Right atrium auricular region (tissue), 2 donors: Measurements from ENCODE around the gene NARF. TPM values are rescaled to one million over a fixed set of nuclear protein-coding genes. Genes with fewer than 3 reads are reported as not detected.

Experiments used
- DNase-seq: peaks from one replicate; pipeline ENCODE4 v3.0.0-alpha.2; 2019; ENCODE audit warnings: low spot score
- H3K27ac ChIP-seq, 2 donors: fragments of 200-600 bp; sonication (generic); 1 replicate in 1 of 2; 2 replicates in 1 of 2; pipeline ENCODE4 v1.5.1; 2016 to 2019
- H3K27me3 ChIP-seq, 2 donors: fragments of 200-600 bp; sonication (generic); one replicate each; pipeline versions ENCODE4 v1.5.1 to v1.6.0; 2017 to 2019
- H3K36me3 ChIP-seq: fragments of 200-600 bp; sonication (generic); one replicate; pipeline ENCODE4 v1.5.1; 2016
- H3K4me1 ChIP-seq, 2 donors: fragments of 200-600 bp; sonication (generic); one replicate each; pipeline versions ENCODE4 v1.5.1 to v1.6.0; 2017 to 2019
- H3K4me3 ChIP-seq, 2 donors: fragments of 200-600 bp; sonication (generic); 1 replicate in 1 of 2; 2 replicates in 1 of 2; pipeline ENCODE4 v1.5.1; 2017 to 2019; ENCODE audit warnings: mild to moderate bottlenecking in 1 of 2, moderate library complexity in 1 of 2
- H3K9me3 ChIP-seq, 2 donors: fragments of 200-600 bp; sonication (generic); one replicate each; pipeline ENCODE4 v1.5.1; 2019
- total RNA-seq, 2 donors: library from RNA; depleted of rRNA; stranded (reverse); fragments of >200 nt; gene quantifications; one replicate each; pipeline ENCODE4 v1.1.0, GENCODE V29; 2016
- TF ChIP-seq, protein P1 (sequence below), 2 donors: fragments of 200-600 bp; sonication (generic); IDR thresholded peaks; one replicate each; pipeline ENCODE4 v1.5.1; 2019; ENCODE audit warnings: antibody characterized with exemption in 2 of 2

The NARF gene
- total RNA-seq, 2 donors from 2014 or later = 51.4 to 54.8 TPM

DNA sequence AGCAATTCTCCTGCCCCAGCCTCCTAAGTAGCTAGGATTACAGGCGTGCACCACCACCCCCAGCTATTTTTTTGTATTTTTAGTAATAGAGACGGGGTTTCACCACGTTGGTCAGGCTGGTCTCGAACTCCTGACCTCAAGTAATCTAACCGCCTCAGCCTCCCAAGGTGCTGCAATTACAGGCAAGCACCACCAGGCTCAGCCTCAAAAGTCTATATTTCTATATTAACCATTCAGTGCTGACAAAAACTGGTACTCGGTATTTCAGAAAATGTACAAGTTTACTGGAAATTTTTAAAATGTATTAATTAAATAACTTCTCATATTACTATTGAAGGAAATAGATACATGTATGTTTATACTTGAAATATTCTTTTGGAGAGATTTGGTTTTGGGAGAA is 41.8 kb upstream of the NARF start:
- TF ChIP-seq, protein P1, sequence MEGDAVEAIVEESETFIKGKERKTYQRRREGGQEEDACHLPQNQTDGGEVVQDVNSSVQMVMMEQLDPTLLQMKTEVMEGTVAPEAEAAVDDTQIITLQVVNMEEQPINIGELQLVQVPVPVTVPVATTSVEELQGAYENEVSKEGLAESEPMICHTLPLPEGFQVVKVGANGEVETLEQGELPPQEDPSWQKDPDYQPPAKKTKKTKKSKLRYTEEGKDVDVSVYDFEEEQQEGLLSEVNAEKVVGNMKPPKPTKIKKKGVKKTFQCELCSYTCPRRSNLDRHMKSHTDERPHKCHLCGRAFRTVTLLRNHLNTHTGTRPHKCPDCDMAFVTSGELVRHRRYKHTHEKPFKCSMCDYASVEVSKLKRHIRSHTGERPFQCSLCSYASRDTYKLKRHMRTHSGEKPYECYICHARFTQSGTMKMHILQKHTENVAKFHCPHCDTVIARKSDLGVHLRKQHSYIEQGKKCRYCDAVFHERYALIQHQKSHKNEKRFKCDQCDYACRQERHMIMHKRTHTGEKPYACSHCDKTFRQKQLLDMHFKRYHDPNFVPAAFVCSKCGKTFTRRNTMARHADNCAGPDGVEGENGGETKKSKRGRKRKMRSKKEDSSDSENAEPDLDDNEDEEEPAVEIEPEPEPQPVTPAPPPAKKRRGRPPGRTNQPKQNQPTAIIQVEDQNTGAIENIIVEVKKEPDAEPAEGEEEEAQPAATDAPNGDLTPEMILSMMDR (IDR thresholded peaks at IDR 0.05) = no peak
- H3K4me1 ChIP-seq = peaks cover 0 to 25% of the 10 kb centered on the region in 2 donors
- DNase-seq = no peak
- no peaks in the 10 kb centered on the region for H3K36me3 ChIP-seq
- no peak overlapping the region for H3K4me3 ChIP-seq
- H3K27me3 ChIP-seq = no peaks in the 10 kb centered on the region
- no peak overlapping the region for H3K27ac ChIP-seq
- no peaks in the 10 kb centered on the region for H3K9me3 ChIP-seq

DNA sequence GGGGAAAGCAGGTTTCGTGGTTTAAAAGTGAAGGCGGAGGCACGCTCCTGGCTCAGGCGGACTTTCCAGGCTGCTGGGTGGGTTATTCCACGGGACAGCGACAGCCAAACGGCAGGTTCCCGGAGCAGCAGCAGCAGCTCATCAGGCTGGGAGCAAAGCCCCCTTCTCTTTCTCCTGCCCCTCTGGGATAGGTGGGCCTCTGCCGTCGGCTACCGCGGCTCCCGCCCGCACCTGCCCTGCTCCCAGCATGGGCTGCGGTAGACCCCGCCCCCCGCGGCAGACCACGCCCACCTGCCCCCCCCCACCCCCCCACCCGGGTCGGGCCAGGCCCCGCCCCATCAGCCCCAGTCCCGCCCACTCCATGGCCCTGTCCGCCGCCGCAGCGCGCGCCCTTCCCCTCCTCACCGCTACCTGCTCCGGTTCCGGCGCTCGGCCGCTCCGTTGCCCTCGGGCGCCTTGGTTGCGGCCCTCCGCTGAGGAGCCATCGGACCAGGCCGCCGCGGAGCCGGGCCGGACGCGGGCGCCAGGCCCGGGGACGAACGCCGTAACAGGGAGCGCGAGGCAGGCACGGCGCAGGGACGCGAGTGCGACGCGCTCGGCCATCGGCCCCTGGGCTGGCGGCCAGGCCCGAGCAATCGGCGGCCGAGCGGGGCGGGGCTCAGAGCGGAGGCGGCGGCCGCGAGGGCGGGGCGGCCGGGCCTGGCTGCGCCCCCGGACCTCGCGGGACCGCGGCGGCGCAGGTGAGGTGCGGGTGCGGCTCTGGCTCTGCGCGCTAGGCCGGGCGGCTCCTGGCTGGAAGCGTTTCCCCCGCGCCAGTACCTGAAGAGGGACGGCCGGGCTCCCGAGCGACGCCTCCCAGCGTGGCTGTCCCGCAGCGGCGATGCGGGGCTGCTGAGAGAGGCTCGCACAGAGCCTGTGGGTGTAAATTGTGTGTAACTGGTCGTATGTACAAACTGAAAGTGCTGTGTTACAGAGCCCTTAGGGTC is 40.2 kb upstream of the NARF start, which contains the start of the genes HEXD and OGFOD3:
Gene HEXD, plus strand, starts transcription at position 347 of the 986 bp plus-strand sequence. CDS start 1,453 bp downstream, outside the sequence.
Gene OGFOD3, minus strand, starts transcription at position 586 of the 986 bp plus-strand sequence. Its CDS starts 101 bp downstream, at position 485.
- no peaks in the 10 kb centered on the region for H3K36me3 ChIP-seq
- peak; percentile 66 for DNase-seq
- H3K27ac ChIP-seq = peak within 1 kb of the TSS; percentile 89 to 97
- H3K9me3 ChIP-seq = peaks cover 0 to 8% of the 10 kb centered on the region in 2 donors
- H3K4me1 ChIP-seq = peaks cover 0 to 20% of the 10 kb centered on the region in 2 donors
- H3K27me3 ChIP-seq = no peaks in the 10 kb centered on the region
- peak within 1 kb of the TSS; percentile 78 to 94 for H3K4me3 ChIP-seq
- TF ChIP-seq, protein P1 (IDR thresholded peaks at IDR 0.05) = no peak

GRCh38 chr17:82419540-82419939 is 39.0 kb upstream of the NARF start:
- Histone ChIP-seq H3K27ac (no peak overlapping the region), H3K27me3 (no peaks in the 10 kb centered on the region), H3K4me3 (no peak overlapping the region), H3K36me3 (no peaks in the 10 kb centered on the region), H3K9me3 (peaks cover 0 to 8% of the 10 kb centered on the region in 2 donors), H3K4me1 (peaks cover 0 to 20% of the 10 kb centered on the region in 2 donors)
- DNase-seq = no peak
- TF ChIP-seq, protein P1 (IDR thresholded peaks at IDR 0.05) = no peak

- TF ChIP-seq, protein P1 (IDR thresholded peaks at IDR 0.05) = peak in 1 of 2 donors; percentile 54
- DNase-seq = no peak
- H3K4me3 ChIP-seq = no peak overlapping the region
Measured at GRCh38 chr17:82424001-82424862, 34.3 kb upstream of the NARF start.

GRCh38 chr17:82424863-82425159 is 33.7 kb upstream of the NARF start:
- peaks cover 0 to 1% of the 10 kb centered on the region in 2 donors for H3K4me1 ChIP-seq
- no peak overlapping the region for H3K27ac ChIP-seq
- TF ChIP-seq, protein P1 (IDR thresholded peaks at IDR 0.05) = no peak

More at GRCh38 chr17:82424001-82424862, 34.3 kb upstream of the NARF start:
- Histone ChIP-seq H3K27me3 (no peaks in the 10 kb centered on the region), H3K4me1 (peaks cover 0 to 7% of the 10 kb centered on the region in 2 donors), H3K9me3 (peaks cover 0 to 8% of the 10 kb centered on the region in 2 donors), H3K27ac (no peak overlapping the region), H3K36me3 (no peaks in the 10 kb centered on the region)

More at GRCh38 chr17:82424863-82425159, 33.7 kb upstream of the NARF start:
- Histone ChIP-seq H3K27me3 (no peaks in the 10 kb centered on the region), H3K9me3 (peaks cover 0 to 8% of the 10 kb centered on the region in 2 donors), H3K4me3 (no peak overlapping the region), H3K36me3 (no peaks in the 10 kb centered on the region)
- no peak for DNase-seq
